ENCODE data around the gene CNTD1. TPM values are rescaled to one million over a fixed set of nuclear protein-coding genes. Genes with fewer than 3 reads are reported as not detected.

The CNTD1 gene
- total RNA-seq, 4 donors from 2014 or later: 0.22 TPM; not detected in 3

DNA sequence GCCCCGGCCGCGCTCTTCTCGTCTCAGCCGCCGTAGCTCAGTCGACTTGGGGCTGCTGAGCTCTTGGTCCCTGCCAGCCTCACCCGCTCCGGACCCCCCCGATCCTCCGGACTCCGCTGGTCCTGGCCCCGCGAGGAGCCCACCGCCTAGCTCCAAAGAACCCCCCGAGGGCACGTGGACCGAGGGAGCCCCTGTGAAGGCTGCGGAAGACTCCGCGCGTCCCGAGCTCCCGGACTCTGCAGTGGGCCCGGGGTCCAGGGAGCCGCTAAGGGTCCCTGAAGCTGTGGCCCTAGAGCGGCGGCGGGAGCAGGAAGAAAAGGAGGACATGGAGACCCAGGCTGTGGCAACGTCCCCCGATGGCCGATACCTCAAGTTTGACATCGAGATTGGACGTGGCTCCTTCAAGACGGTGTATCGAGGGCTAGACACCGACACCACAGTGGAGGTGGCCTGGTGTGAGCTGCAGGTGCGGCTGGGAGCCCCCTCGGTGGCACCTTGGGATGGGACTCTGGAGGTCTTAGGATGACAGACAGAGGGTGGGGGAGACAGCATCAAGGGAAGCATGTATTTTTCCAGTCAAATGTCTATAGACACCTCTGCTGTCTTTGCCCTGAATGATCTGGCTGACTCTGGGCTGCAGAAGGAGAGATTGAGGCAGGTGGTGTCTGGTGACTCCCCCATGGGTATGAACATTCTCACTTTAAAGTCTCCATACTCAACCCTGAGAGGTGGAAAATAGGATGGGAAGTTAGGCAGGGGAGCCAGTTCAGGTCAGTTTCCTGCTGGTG, 17.6 kb upstream of the CNTD1 start:
- Histone ChIP-seq H3K27me3 (peaks cover 0 to 62% of the 10 kb centered on the region in 2 donors), H3K9me3 (no peaks in the 10 kb centered on the region), H3K27ac (peak overlapping the region in 1 of 4 donors; percentile 40), H3K36me3 (peaks cover 3 to 39% (median 27%) of the 10 kb centered on the region in 3 donors), H3K4me3 (peak overlapping the region; percentile 15 to 51 (median 28)), H3K4me1 (peaks cover 0 to 56% (median 23%) of the 10 kb centered on the region in 4 donors)
- DNase-seq (ENCODE audit: low spot score in 2 of 2): no peak
- 4 to 6% methylated on average over 30 to 31 of the region's 39 CpGs for WGBS, 2 donors
- TF ChIP-seq, protein P1, sequence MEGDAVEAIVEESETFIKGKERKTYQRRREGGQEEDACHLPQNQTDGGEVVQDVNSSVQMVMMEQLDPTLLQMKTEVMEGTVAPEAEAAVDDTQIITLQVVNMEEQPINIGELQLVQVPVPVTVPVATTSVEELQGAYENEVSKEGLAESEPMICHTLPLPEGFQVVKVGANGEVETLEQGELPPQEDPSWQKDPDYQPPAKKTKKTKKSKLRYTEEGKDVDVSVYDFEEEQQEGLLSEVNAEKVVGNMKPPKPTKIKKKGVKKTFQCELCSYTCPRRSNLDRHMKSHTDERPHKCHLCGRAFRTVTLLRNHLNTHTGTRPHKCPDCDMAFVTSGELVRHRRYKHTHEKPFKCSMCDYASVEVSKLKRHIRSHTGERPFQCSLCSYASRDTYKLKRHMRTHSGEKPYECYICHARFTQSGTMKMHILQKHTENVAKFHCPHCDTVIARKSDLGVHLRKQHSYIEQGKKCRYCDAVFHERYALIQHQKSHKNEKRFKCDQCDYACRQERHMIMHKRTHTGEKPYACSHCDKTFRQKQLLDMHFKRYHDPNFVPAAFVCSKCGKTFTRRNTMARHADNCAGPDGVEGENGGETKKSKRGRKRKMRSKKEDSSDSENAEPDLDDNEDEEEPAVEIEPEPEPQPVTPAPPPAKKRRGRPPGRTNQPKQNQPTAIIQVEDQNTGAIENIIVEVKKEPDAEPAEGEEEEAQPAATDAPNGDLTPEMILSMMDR (IDR thresholded peaks at IDR 0.05): no peak
- no peak for TF ChIP-seq EP300 (IDR thresholded peaks at IDR 0.05)
- TF ChIP-seq POLR2A (IDR thresholded peaks at IDR 0.05): no peak

DNA sequence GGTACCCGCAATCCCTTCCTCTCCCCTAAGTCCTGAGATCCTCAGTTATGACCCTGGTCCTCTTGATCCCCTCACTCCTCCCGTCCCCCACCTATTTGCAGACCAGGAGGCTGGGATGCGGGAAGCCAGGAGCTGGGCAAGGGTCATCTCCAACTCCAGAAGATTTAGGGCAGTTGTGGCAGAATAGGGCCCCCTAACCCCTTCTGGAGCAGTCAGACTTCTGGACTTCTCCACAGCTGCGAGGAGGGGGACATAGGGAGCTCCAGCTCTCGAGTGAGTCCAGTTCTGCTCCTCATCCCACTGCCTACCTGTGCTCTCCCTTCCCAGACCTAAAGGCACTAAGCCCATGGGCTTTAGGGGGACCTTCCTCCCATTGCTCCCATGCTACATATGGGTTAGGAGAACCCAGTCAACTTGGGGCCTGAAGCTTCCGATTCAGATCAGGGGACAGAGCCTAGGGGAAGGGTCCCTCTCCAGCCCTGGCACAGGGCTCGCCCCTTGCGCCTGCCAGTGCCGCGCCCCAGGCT, 17.0 kb upstream of the CNTD1 start:
- no peak for DNase-seq (ENCODE audit: low spot score in 2 of 2)
- no peak overlapping the region for H3K27ac ChIP-seq
- peaks cover 0 to 69% of the 10 kb centered on the region in 2 donors for H3K27me3 ChIP-seq
- TF ChIP-seq POLR2A (IDR thresholded peaks at IDR 0.05): no peak
- TF ChIP-seq EP300 (IDR thresholded peaks at IDR 0.05): no peak
- TF ChIP-seq, protein P1 (IDR thresholded peaks at IDR 0.05): no peak
- H3K36me3 ChIP-seq: peaks cover 3 to 32% (median 21%) of the 10 kb centered on the region in 3 donors
- 20 to 33% methylated on average over 10 of the region's 10 CpGs for WGBS, 2 donors
- H3K4me3 ChIP-seq: peak overlapping the region in 1 of 4 donors; percentile 51
- H3K4me1 ChIP-seq: peaks cover 0 to 56% (median 23%) of the 10 kb centered on the region in 4 donors
- no peaks in the 10 kb centered on the region for H3K9me3 ChIP-seq

DNA sequence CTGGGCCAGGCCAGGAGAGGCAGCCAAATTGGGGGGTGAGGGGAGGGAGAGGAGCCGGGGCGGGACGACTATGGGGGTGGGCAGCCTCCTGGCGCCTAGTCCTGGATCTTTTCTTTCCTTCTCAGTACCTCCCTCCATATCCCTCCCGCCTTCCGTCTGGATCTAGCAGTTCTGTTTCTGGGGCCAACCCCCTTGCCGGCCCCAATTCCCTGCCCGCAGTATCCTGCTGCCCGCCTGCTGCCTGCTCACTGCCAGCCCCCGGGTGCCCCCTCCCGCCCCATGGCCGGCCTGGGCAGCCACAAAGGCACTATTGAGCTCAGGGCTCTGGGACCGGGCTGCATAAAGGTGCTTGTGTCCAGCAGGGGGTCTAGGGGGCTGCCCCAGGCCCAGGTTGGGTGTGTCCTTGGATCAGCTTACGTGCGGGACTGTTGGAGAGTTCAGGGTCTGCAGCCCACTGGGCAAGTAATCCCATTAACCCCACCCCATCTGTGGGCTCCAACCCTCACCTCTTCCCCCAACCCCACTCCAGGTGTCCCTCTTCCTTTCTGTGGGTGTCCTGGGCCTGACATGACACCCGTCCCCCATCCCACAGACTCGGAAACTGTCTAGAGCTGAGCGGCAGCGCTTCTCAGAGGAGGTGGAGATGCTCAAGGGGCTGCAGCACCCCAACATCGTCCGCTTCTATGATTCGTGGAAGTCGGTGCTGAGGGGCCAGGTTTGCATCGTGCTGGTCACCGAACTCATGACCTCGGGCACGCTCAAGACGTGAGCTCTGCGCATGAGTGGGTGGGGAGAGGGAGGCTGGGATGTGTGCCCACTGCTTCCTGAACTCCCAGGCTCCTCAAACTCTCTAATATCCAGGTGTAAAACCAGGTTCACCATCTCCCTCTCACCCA, 16.2 kb upstream of the CNTD1 start:
- Histone ChIP-seq H3K36me3 (peaks cover under 1 to 25% (median 17%) of the 10 kb centered on the region in 3 donors), H3K4me3 (peak overlapping the region in 1 of 4 donors; percentile 51), H3K27ac (no peak overlapping the region), H3K27me3 (peaks cover 0 to 76% of the 10 kb centered on the region in 2 donors), H3K4me1 (peaks cover 0 to 56% (median 23%) of the 10 kb centered on the region in 4 donors), H3K9me3 (no peaks in the 10 kb centered on the region)
- 17 to 26% methylated on average over 28 to 29 of the region's 29 CpGs for WGBS, 2 donors
- DNase-seq (ENCODE audit: low spot score in 2 of 2): no peak
- TF ChIP-seq EP300 (IDR thresholded peaks at IDR 0.05) (no peak), POLR2A (IDR thresholded peaks at IDR 0.05) (no peak)
- TF ChIP-seq, protein P1 (IDR thresholded peaks at IDR 0.05): no peak

DNA sequence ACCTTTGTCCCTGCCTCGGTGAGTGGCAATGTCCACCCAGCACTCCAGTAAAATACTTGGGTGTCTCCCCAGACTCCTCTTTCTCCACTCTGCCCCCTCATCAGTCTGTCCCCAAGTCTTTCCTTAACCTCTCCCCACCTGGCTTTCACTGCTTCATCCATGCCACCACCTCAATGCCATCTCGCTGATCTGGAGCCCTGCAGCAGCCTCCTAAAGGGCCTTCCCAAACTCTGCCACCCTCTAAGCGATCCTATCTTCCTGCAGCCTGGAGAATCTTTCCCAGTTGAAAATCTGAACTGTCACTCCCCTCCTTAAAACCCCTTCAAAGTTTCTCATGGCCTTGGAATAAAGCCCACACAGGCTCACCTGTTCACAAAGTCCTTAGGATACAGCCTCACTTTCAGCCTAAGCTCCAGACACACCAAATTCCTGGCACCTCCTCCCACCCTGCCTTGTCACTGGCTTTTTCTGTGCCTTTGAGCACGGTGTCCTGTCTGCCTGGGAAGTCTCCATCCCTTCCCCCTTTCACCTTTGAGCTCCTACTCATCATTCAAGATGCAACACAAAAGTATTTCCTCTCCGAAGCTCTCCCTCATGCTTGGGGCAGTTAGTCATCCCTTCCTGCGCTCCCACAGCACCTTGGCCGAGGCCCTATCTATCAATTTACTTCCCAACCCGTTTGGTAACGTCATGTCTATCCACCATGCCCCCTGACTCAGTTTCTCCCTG, 15.4 kb upstream of the CNTD1 start:
- DNase-seq (ENCODE audit: low spot score in 2 of 2): no peak
- H3K4me3 ChIP-seq: no peak overlapping the region
- peaks cover 0 to 17% (median 9%) of the 10 kb centered on the region in 3 donors for H3K36me3 ChIP-seq
- no peak overlapping the region for H3K27ac ChIP-seq
- peaks cover 0 to 84% of the 10 kb centered on the region in 2 donors for H3K27me3 ChIP-seq
- no peak for TF ChIP-seq EP300 (IDR thresholded peaks at IDR 0.05)
- TF ChIP-seq, protein P1 (IDR thresholded peaks at IDR 0.05): no peak
- no peak for TF ChIP-seq POLR2A (IDR thresholded peaks at IDR 0.05)
- H3K4me1 ChIP-seq: peaks cover 0 to 56% (median 23%) of the 10 kb centered on the region in 4 donors
- no peaks in the 10 kb centered on the region for H3K9me3 ChIP-seq
- WGBS, 2 donors: 24 to 39% methylated on average over 9 of the region's 9 CpGs

Measured in tibial nerve (tissue), 4 donors.